ENCODE data around the gene PLA2G4F.

PLA2G4F gene

GRCh38 chr15:42163291-42163690, 6.9 kb upstream of the PLA2G4F start:
- DNase-seq: no peak

GRCh38 chr15:42160136-42160535, 3.7 kb upstream of the PLA2G4F start:
- DNase-seq: no peak

GRCh38 chr15:42159381-42160015, 3.1 kb upstream of the PLA2G4F start:
- no peak for DNase-seq

GRCh38 chr15:42158941-42159340, 2.5 kb upstream of the PLA2G4F start:
- DNase-seq: no peak

- DNase-seq: no peak
Observed at GRCh38 chr15:42157981-42158765, 1.7 kb upstream of the PLA2G4F start.

- DNase-seq: no peak
Observed at GRCh38 chr15:42157381-42157780, 945 bp upstream of the PLA2G4F start.

- no peak for DNase-seq
Observed at GRCh38 chr15:42155546-42156242, 742 bp downstream of the PLA2G4F start.

- no peak for DNase-seq
Observed at GRCh38 chr15:42154956-42155355, 1.5 kb downstream of the PLA2G4F start.

- DNase-seq: no peak
Observed at GRCh38 chr15:42154212-42154941, 2.1 kb downstream of the PLA2G4F start.

GRCh38 chr15:42153874-42154211, 2.6 kb downstream of the PLA2G4F start:
- no peak for DNase-seq

- DNase-seq: no peak
Observed at GRCh38 chr15:42152921-42153698, 3.3 kb downstream of the PLA2G4F start.

GRCh38 chr15:42152196-42152920, 4.1 kb downstream of the PLA2G4F start:
- no peak for DNase-seq

- no peak for DNase-seq
Observed at GRCh38 chr15:42151736-42152135, 4.7 kb downstream of the PLA2G4F start.

- DNase-seq: no peak
Observed at GRCh38 chr15:42151141-42151561, 5.3 kb downstream of the PLA2G4F start.

GRCh38 chr15:42150219-42150970, 6.0 kb downstream of the PLA2G4F start:
- no peak for DNase-seq

- DNase-seq: no peak
Observed at GRCh38 chr15:42149493-42150218, 6.8 kb downstream of the PLA2G4F start.

- DNase-seq: no peak
Observed at GRCh38 chr15:42148808-42149492, 7.5 kb downstream of the PLA2G4F start.

- DNase-seq: no peak
Observed at GRCh38 chr15:42147431-42147735, 9.1 kb downstream of the PLA2G4F start.

- no peak for DNase-seq
Observed at GRCh38 chr15:42146551-42147430, 9.6 kb downstream of the PLA2G4F start.

Measured in NK-92 treated with Interleukin-12 subunit alpha and Interleukin-12 subunit beta, amount 100 ng/mL, for 24 hours (cell line).